Stimulated activated CD4-positive, alpha-beta T cell treated with anti-CD3 and anti-CD28 coated beads, TNF-alpha, amount 100 ng/mL, for 1 hour (primary cell): ENCODE results near the gene PFKFB3.
"Not testable (repeated sequence)": the region's sequence is repeated elsewhere in the genome, so short reads cannot be mapped to it uniquely, and the experiment has no call there.

ENCODE experiments used
- DNase-seq, 3 donors: peaks; one replicate each; pipeline ENCODE4 v3.0.0-alpha.2; 2020; ENCODE audit warnings: low read depth in 3 of 3, low spot score in 1 of 3

PFKFB3 gene

GRCh38 chr10:6201516-6201975 is 1.2 kb upstream of the PFKFB3 start:
- peak; percentile 59 to 73 (median 64) for DNase-seq

GRCh38 chr10:6202098-6202683 is 541 bp upstream of the PFKFB3 start:
- DNase-seq = no peak

- peak in 2 of 3 donors; percentile 36 to 38 for DNase-seq
Observed at GRCh38 chr10:6203331-6204062, 765 bp downstream of the PFKFB3 start.

GRCh38 chr10:6204063-6204340 is 1.3 kb downstream of the PFKFB3 start:
- peak in 2 of 3 donors; percentile 33 to 61 for DNase-seq

GRCh38 chr10:6204341-6205191 is 1.8 kb downstream of the PFKFB3 start:
- DNase-seq = no peak

GRCh38 chr10:6206486-6206885 is 3.8 kb downstream of the PFKFB3 start:
- DNase-seq = not testable (repeated sequence)

- DNase-seq = no peak
Observed at GRCh38 chr10:6207658-6208057, 4.9 kb downstream of the PFKFB3 start.

- no peak for DNase-seq
Observed at GRCh38 chr10:6208799-6209235, 6.1 kb downstream of the PFKFB3 start.

- no peak for DNase-seq
Observed at GRCh38 chr10:6211341-6211670, 8.6 kb downstream of the PFKFB3 start.

GRCh38 chr10:6211671-6212635 is 9.2 kb downstream of the PFKFB3 start:
- no peak for DNase-seq

GRCh38 chr10:6212806-6213205 is 10.1 kb downstream of the PFKFB3 start:
- no peak for DNase-seq

- no peak for DNase-seq
Observed at GRCh38 chr10:6213257-6213905, 10.6 kb downstream of the PFKFB3 start.

GRCh38 chr10:6213908-6214307 is 11.2 kb downstream of the PFKFB3 start:
- no peak for DNase-seq

GRCh38 chr10:6214612-6215011 is 11.9 kb downstream of the PFKFB3 start:
- no peak for DNase-seq

- no peak for DNase-seq
Observed at GRCh38 chr10:6215241-6215640, 12.5 kb downstream of the PFKFB3 start.

GRCh38 chr10:6215683-6216484 is 13.2 kb downstream of the PFKFB3 start:
- no peak for DNase-seq

GRCh38 chr10:6216916-6217315 is 14.2 kb downstream of the PFKFB3 start:
- no peak for DNase-seq

- DNase-seq = no peak
Observed at GRCh38 chr10:6217611-6218010, 14.9 kb downstream of the PFKFB3 start.

- DNase-seq = no peak
Observed at GRCh38 chr10:6218692-6219493, 16.2 kb downstream of the PFKFB3 start.
